ENCODE measurements around the gene FIBP. TPM values are rescaled to one million over a fixed set of nuclear protein-coding genes. Genes with fewer than 3 reads are reported as not detected.
A peak's percentile ranks its signal among the peaks of the same experiment; 100 is the strongest.

FIBP gene
- total and polyA plus RNA-seq, 10 of the 15 experiments (the other 5 are each of a cell fraction or from before 2014, with no cell fraction given): 65.1 to 182 (median 94.6) TPM

- TF ChIP-seq, protein P1, sequence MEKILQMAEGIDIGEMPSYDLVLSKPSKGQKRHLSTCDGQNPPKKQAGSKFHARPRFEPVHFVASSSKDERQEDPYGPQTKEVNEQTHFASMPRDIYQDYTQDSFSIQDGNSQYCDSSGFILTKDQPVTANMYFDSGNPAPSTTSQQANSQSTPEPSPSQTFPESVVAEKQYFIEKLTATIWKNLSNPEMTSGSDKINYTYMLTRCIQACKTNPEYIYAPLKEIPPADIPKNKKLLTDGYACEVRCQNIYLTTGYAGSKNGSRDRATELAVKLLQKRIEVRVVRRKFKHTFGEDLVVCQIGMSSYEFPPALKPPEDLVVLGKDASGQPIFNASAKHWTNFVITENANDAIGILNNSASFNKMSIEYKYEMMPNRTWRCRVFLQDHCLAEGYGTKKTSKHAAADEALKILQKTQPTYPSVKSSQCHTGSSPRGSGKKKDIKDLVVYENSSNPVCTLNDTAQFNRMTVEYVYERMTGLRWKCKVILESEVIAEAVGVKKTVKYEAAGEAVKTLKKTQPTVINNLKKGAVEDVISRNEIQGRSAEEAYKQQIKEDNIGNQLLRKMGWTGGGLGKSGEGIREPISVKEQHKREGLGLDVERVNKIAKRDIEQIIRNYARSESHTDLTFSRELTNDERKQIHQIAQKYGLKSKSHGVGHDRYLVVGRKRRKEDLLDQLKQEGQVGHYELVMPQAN (conservative IDR thresholded peaks at IDR 0.05): peak; percentile 35
- no peak for TF ChIP-seq WRNIP1 (IDR thresholded peaks at IDR 0.05; ENCODE audit: borderline replicate concordance, low read depth, low read length)
- TF ChIP-seq ZNF384 (IDR thresholded peaks at IDR 0.05; ENCODE audit: borderline replicate concordance, low read depth, low read length): no peak
- TF ChIP-seq ZNF622 (IDR thresholded peaks at IDR 0.05): no peak
- no peak for TF ChIP-seq HDGF (IDR thresholded peaks at IDR 0.05)
- TF ChIP-seq ZNF274 (IDR thresholded peaks at IDR 0.05; ENCODE audit: insufficient read depth, insufficient read length): no peak
- no peak for TF ChIP-seq BCL11A (IDR thresholded peaks at IDR 0.05; ENCODE audit: low read depth, low read length)
- no peak for TF ChIP-seq RAD51 (IDR thresholded peaks at IDR 0.05)
- 0 out of 4 replicates have a peak, but pooled peaks of 1 of the 2 experiments have one; percentile 3 for TF ChIP-seq BHLHE40 (IDR thresholded peaks at IDR 0.05; ENCODE audit: borderline replicate concordance in 1 of 2, low read depth in 2 of 2, low read length in 1 of 2)
- no peak for TF ChIP-seq KLF5 (IDR thresholded peaks at IDR 0.05; ENCODE audit: partially characterized antibody)
- TF ChIP-seq SUZ12 (IDR thresholded peaks at IDR 0.05; ENCODE audit: unreplicated experiment): no peak
- TF ChIP-seq RELA (IDR thresholded peaks at IDR 0.05; ENCODE audit: borderline replicate concordance, partially characterized antibody): peak; percentile 32
- TF ChIP-seq BRCA1 (IDR thresholded peaks at IDR 0.05; ENCODE audit: low read depth, low read length): no peak
- no peak for TF ChIP-seq DPF2 (IDR thresholded peaks at IDR 0.05)
- TF ChIP-seq SMAD1 (IDR thresholded peaks at IDR 0.05; ENCODE audit: low read depth, partially characterized antibody): no peak
- peak; percentile 74 for TF ChIP-seq ELK1 (IDR thresholded peaks at IDR 0.05; ENCODE audit: low read depth, low read length)
- TF ChIP-seq MTA3 (IDR thresholded peaks at IDR 0.05; ENCODE audit: borderline replicate concordance, low read length): no peak
- no peak for TF ChIP-seq KDM1A (IDR thresholded peaks at IDR 0.05; ENCODE audit: borderline replicate concordance)
- 0 out of 2 replicates have a peak, but pooled peaks have one; percentile 8 for TF ChIP-seq NR2F1 (conservative IDR thresholded peaks at IDR 0.05)
- TF ChIP-seq, protein P2, sequence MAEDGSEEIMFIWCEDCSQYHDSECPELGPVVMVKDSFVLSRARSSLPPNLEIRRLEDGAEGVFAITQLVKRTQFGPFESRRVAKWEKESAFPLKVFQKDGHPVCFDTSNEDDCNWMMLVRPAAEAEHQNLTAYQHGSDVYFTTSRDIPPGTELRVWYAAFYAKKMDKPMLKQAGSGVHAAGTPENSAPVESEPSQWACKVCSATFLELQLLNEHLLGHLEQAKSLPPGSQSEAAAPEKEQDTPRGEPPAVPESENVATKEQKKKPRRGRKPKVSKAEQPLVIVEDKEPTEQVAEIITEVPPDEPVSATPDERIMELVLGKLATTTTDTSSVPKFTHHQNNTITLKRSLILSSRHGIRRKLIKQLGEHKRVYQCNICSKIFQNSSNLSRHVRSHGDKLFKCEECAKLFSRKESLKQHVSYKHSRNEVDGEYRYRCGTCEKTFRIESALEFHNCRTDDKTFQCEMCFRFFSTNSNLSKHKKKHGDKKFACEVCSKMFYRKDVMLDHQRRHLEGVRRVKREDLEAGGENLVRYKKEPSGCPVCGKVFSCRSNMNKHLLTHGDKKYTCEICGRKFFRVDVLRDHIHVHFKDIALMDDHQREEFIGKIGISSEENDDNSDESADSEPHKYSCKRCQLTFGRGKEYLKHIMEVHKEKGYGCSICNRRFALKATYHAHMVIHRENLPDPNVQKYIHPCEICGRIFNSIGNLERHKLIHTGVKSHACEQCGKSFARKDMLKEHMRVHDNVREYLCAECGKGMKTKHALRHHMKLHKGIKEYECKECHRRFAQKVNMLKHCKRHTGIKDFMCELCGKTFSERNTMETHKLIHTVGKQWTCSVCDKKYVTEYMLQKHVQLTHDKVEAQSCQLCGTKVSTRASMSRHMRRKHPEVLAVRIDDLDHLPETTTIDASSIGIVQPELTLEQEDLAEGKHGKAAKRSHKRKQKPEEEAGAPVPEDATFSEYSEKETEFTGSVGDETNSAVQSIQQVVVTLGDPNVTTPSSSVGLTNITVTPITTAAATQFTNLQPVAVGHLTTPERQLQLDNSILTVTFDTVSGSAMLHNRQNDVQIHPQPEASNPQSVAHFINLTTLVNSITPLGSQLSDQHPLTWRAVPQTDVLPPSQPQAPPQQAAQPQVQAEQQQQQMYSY (CRISPR knock-in tag; IDR thresholded peaks at IDR 0.05): no peak
- no peak for TF ChIP-seq IRF4 (IDR thresholded peaks at IDR 0.05; ENCODE audit: low read depth, low read length)
- peak; percentile 94 for TF ChIP-seq POLR2AphosphoS2 (IDR thresholded peaks at IDR 0.05; ENCODE audit: low read depth, low read length)
- no peak for TF ChIP-seq NFXL1 (IDR thresholded peaks at IDR 0.05; ENCODE audit: borderline replicate concordance)
- TF ChIP-seq EP300 (IDR thresholded peaks at IDR 0.05; ENCODE audit: borderline replicate concordance in 1 of 2, control insufficient read depth in 1 of 2, low read depth in 2 of 2, low read length in 2 of 2): no peak
- TF ChIP-seq HCFC1 (IDR thresholded peaks at IDR 0.05; ENCODE audit: low read length): no peak; the same call in 1 of the 2 replicates
- TF ChIP-seq RUNX3 (IDR thresholded peaks at IDR 0.05; ENCODE audit: low read length): no peak
Measured at GRCh38 chr11:65859095-65859811, 29.0 kb downstream of the FIBP start (continued).

Measured in GM12878 (cell line).